GM18861 (cell line): Measurements from ENCODE around the gene TNNI2.
"Not testable (repeated sequence)": the region's sequence is repeated elsewhere in the genome, so short reads cannot be mapped to it uniquely, and the experiment has no call there.

Experiments used
- ATAC-seq: cut with Tn5 transposase; IDR thresholded peaks from one replicate; pipeline ENCODE4 v1.9.1; 2021; ENCODE audit not compliant: unreplicated experiment

The TNNI2 gene

DNA sequence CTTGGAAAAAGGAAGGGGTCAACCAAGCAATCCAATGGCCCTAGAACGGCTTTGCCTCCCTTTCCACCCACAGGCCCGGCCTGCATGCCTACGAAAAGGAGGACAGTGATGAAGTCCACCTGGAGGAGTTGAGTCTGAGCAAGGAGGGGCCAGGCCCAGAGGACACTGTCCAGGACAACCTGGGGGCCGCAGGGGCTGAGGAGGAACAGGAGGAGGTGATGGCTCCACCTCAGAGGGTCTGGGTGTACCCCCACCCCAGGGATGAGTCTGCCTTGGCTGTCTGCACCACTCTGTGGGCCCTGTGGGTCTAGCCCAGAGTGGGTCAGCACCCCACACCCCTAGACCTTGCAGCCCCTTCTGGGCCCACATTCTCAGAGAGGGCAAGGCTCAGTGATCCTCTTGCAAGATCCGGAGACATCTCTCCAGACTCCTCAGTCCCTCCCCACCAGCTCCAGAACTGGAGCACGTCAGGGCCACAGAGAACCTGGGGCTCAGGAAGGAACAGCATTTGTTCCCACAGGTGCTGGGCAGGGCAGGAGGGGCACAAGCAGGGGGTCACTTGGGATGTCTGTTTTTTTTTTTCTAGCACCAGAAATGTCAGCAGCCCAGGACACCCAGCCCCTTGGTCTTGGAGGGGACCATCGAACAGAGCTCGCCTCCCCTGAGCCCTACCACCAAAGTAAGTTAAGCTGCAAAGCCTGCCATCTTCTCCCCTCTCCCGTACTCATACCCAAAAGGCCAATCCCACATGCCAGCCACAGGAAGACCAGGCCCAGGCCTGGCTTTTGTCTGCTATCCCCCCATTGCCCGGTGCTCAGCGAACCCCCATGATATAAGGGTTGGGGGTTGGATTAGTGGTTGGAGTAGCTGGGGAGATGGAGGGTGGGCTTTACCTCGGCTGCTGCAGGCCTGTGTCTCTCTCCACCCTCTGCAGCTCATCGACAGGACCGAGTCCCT is 44.8 kb downstream of the TNNI2 start:
- ATAC-seq = no peak

- ATAC-seq = no peak
Observed at GRCh38 chr11:1884303-1884700, 45.5 kb downstream of the TNNI2 start.

DNA sequence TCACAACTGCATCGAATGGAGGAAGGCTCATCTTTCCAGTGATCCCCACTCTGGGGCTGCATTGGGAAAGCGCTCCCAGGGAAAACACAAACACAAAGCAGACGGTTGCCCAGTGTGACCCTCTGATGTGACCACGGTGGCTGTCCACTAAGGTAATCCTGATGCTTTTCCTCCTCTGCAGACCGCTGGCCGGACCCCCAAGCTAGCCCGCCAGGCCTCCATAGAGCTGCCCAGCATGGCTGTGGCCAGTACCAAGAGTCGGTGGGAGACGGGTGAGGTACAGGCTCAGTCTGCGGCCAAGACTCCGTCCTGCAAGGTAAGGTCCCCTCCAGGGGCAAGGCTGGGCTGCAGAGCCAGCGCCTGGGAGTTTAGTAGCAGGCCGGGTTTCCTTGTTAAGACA is 47.8 kb downstream of the TNNI2 start:
- ATAC-seq = not testable (repeated sequence)

- ATAC-seq = no peak
Observed at GRCh38 chr11:1887451-1888346, 48.9 kb downstream of the TNNI2 start.

DNA sequence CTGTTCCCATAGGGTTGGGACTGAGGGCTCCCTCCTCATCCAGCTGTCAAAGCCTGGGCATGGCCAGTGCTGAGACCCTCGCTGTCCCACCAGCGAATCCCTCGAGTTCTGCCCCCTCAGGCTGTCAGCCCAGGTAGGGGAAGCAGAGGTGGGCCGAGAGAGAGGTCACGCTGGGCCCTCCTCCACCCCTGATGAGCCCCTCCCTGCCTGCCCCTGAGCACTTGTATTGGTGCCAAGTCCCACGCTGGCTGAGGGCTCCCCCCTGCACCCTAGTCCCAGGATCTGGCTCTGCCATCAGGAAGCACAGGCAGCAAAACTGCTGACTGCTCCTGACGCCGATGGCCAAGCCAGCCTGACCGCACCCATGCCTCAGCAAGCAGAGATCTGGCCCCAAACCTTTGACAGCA is 49.6 kb downstream of the TNNI2 start:
- no peak for ATAC-seq

- no peak for ATAC-seq
Observed at GRCh38 chr11:1888811-1889210, 50.0 kb downstream of the TNNI2 start.

DNA sequence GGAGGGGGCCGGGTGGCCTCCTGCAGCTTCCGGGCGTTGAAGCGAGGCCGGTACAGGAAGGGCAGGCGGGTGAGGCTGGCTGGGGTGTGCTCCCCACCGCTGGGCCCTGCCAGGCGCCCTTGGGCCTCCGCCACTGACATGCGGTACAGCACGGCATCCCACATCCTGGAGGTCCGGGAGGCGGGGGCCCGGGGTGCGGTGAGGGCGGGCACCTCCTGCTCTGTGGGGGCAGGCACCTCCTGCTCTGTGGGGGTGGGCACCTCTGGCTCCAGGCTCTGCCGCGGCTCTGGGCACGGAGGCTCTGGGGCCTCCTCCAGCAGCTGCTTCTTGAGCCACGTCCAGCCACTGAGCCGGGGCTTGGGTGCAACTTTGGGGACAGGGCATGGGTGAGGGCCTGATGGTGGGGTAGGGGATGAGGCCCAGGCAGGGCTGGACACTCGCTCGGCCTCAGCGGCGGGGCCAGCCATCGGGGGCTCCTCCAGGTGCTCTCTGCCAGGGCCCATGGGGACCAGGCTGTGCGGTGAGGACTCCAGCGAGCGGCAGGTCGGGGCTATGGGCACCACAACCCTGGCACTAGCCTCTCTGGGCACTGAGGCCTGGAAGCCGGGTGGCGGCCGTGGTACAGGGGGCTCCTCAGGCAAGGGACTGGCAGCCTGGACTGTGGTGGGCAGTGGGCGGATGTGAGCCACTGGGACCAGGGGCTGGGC is 50.6 kb downstream of the TNNI2 start:
- ATAC-seq = no peak

GRCh38 chr11:1889941-1890855 is 51.4 kb downstream of the TNNI2 start:
- ATAC-seq = no peak
